Keratinocyte (primary cell): ENCODE data around the gene MLLT10. TPM values are rescaled to one million over a fixed set of nuclear protein-coding genes. Genes with fewer than 3 reads are reported as not detected.

Experiments
- DNase-seq: peaks from one replicate; pipeline ENCODE4 v3.0.0-alpha.2; 2011; ENCODE audit warnings: low read depth, missing footprints, low spot score
- FAIRE-seq: peaks from 2 replicates; lab custom pipeline; 2011; peaks lifted over from hg19 to GRCh38; lab: Jason Lieb, UNC
- H2AFZ ChIP-seq: 2 replicates; pipeline ENCODE4 v1.6.0; 2012; ENCODE audit warnings: low read length, control low read depth, inconsistent platforms; ENCODE audit not compliant: control insufficient read depth
- H3K27ac ChIP-seq: 2 replicates; pipeline ENCODE4 v1.5.1; 2011; ENCODE audit warnings: low read length; ENCODE audit not compliant: control insufficient read depth, insufficient read depth
- H3K27me3 ChIP-seq: 3 replicates; pipeline ENCODE4 v1.6.0; 2011; ENCODE audit warnings: low read length; ENCODE audit not compliant: control insufficient read depth, insufficient read depth; ENCODE audit errors: extremely low read depth
- H3K36me3 ChIP-seq, 2 experiments: 2 replicates in 1 of 2; 3 replicates in 1 of 2; pipeline ENCODE4 v1.5.1; 2011; ENCODE audit warnings: low read length in 2 of 2, mild to moderate bottlenecking in 1 of 2; ENCODE audit not compliant: control insufficient read depth in 2 of 2, insufficient read depth in 2 of 2; ENCODE audit errors: extremely low read depth in 1 of 2
- H3K4me1 ChIP-seq: 3 replicates; pipeline ENCODE4 v1.5.1; 2011; ENCODE audit warnings: low read length; ENCODE audit not compliant: control insufficient read depth, insufficient read depth; ENCODE audit errors: extremely low read depth
- H3K4me2 ChIP-seq: 3 replicates; pipeline ENCODE4 v1.6.0; 2011; ENCODE audit warnings: low read depth, low read length; ENCODE audit not compliant: control insufficient read depth, insufficient read depth; ENCODE audit errors: extremely low read depth
- H3K4me3 ChIP-seq, 3 experiments: fragments of 200-600 bp in 1 of 3; sonication (generic) in 1 of 3; 2 replicates in 2 of 3; 3 replicates in 1 of 3; pipeline ENCODE4 v1.5.1; 2011 to 2016; ENCODE audit warnings: low read length in 3 of 3, mild to moderate bottlenecking in 3 of 3, control low read depth in 2 of 3, inconsistent platforms in 1 of 3, low read depth in 1 of 3, mixed read lengths in 1 of 3, mixed run types in 1 of 3, moderate library complexity in 1 of 3; ENCODE audit not compliant: control insufficient read depth in 2 of 3, insufficient read depth in 2 of 3; ENCODE audit errors: extremely low read depth in 1 of 3
- H3K79me2 ChIP-seq: 2 replicates; pipeline ENCODE4 v1.6.0; 2012; ENCODE audit warnings: low read length; ENCODE audit not compliant: control insufficient read depth, insufficient read depth
- H3K9ac ChIP-seq: 3 replicates; pipeline ENCODE4 v1.6.0; 2011; ENCODE audit warnings: low read length; ENCODE audit not compliant: control insufficient read depth, insufficient read depth; ENCODE audit errors: extremely low read depth
- H3K9me1 ChIP-seq: 3 replicates; pipeline ENCODE4 v1.6.0; 2011; ENCODE audit warnings: low read length; ENCODE audit not compliant: control insufficient read depth, insufficient read depth; ENCODE audit errors: extremely low read depth
- H3K9me3 ChIP-seq: 2 replicates; pipeline ENCODE4 v1.5.1; 2012; ENCODE audit warnings: low read depth, low read length; ENCODE audit not compliant: control insufficient read depth
- H4K20me1 ChIP-seq: 3 replicates; pipeline ENCODE4 v1.6.0; 2011; ENCODE audit warnings: low read length; ENCODE audit not compliant: control insufficient read depth, insufficient read depth; ENCODE audit errors: extremely low read depth
- EZH2 ChIP-seq: IDR thresholded peaks from one replicate; pipeline ENCODE4 v1.6.1; 2012; ENCODE audit warnings: inconsistent platforms, mild to moderate bottlenecking, low read length, moderate library complexity
- dilution Hi-C: fragments of 300-500 bp; cut with MboI; formaldehyde crosslinking; loops from one replicate; pipeline ENCODE4 v1.7.0; 2020; ENCODE audit warnings: low sequenced_read_pairs; ENCODE audit not compliant: extremely low pct_ligation_motif_present
- polyA plus RNA-seq, 5 experiments: library from polyadenylated mRNA; depleted of rRNA in 3 of 5; stranded (reverse) in 3 of 5; stranded (forward) in 1 of 5; unstranded in 1 of 5; fragments of >200 nt; gene quantifications; 1 replicate in 1 of 5; 2 replicates in 3 of 5; 3 replicates in 1 of 5; pipeline versions ENCODE4 v1.2.1 to v1.2.3, GENCODE V29; 2011 to 2012; ENCODE audit warnings: missing spikeins in 2 of 5, low read depth in 1 of 5, low replicate concordance in 1 of 5
- TF ChIP-seq, protein P1 (sequence below), 3 experiments: IDR thresholded peaks in 1 of 3; conservative IDR thresholded peaks in 1 of 3; optimal IDR thresholded peaks in 1 of 3; 2 replicates in 2 of 3; 3 replicates in 1 of 3; pipeline versions ENCODE3 to v1.5.1; 2011; ENCODE audit warnings: low read length in 3 of 3, mild to moderate bottlenecking in 3 of 3, moderate library complexity in 2 of 3, control low read depth in 1 of 3, inconsistent platforms in 1 of 3; ENCODE audit not compliant: insufficient read depth in 2 of 3; ENCODE audit errors: extremely low read depth in 1 of 3

MLLT10 gene
- polyA plus RNA-seq, 1 donor (not counting 4 experiments of a cell fraction or from before 2014, with no cell fraction given), result 40.2 TPM

DNA sequence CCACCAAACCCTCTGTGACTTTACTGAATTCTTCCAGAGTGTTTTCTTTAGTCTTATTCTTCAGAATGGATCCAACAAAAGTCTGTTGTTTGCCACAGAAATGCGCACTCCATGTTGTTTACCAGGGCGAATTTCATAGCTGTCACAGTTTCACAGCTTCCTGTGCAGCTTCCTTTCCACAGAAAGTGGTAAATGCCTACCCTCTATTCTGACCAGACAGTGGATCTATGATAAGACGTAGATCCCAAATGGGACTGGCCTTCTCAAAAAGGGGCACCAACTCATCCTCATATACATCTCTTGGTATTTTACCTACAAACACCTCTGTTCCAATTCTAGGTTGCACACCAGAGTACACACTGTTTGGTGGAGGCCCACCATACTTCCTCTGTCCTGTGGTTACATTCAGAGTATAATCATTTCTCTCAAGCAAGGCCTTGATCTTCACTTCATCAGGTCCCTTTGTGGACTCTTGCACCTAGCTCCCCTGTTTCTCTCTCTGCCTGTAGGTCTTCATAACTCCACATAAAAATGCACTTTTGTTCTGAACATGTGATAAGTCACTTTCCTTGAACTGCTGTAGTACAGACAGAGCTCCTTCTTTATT, 91.7 kb downstream of the MLLT10 start:
- Histone ChIP-seq H3K27me3 (no peaks in the 10 kb centered on the region), H3K79me2 (peaks cover 20% of the 10 kb centered on the region), H3K4me2 (no peak overlapping the region), H3K4me3 (no peak overlapping the region), H2AFZ (no peak overlapping the region), H3K4me1 (peaks cover 24% of the 10 kb centered on the region), H3K9me1 (no peaks in the 10 kb centered on the region), H3K27ac (no peak overlapping the region), H3K9ac (no peak overlapping the region), H4K20me1 (peaks cover 7% of the 10 kb centered on the region), H3K9me3 (no peaks in the 10 kb centered on the region), H3K36me3 (peaks cover 2 to 13% of the 10 kb centered on the region in 2 experiments)
- no peak for TF ChIP-seq EZH2
- TF ChIP-seq, protein P1, sequence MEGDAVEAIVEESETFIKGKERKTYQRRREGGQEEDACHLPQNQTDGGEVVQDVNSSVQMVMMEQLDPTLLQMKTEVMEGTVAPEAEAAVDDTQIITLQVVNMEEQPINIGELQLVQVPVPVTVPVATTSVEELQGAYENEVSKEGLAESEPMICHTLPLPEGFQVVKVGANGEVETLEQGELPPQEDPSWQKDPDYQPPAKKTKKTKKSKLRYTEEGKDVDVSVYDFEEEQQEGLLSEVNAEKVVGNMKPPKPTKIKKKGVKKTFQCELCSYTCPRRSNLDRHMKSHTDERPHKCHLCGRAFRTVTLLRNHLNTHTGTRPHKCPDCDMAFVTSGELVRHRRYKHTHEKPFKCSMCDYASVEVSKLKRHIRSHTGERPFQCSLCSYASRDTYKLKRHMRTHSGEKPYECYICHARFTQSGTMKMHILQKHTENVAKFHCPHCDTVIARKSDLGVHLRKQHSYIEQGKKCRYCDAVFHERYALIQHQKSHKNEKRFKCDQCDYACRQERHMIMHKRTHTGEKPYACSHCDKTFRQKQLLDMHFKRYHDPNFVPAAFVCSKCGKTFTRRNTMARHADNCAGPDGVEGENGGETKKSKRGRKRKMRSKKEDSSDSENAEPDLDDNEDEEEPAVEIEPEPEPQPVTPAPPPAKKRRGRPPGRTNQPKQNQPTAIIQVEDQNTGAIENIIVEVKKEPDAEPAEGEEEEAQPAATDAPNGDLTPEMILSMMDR (optimal IDR thresholded peaks at IDR 0.05 in 1 of 3, IDR thresholded peaks at IDR 0.05 in 1 of 3, conservative IDR thresholded peaks at IDR 0.05 in 1 of 3; ENCODE audit: extremely low read depth in 1 of 3, insufficient read depth in 2 of 3, low read length in 3 of 3), result no peak
- DNase-seq (no peak), FAIRE-seq (no peak)
- dilution Hi-C loops, result no loop called here

DNA sequence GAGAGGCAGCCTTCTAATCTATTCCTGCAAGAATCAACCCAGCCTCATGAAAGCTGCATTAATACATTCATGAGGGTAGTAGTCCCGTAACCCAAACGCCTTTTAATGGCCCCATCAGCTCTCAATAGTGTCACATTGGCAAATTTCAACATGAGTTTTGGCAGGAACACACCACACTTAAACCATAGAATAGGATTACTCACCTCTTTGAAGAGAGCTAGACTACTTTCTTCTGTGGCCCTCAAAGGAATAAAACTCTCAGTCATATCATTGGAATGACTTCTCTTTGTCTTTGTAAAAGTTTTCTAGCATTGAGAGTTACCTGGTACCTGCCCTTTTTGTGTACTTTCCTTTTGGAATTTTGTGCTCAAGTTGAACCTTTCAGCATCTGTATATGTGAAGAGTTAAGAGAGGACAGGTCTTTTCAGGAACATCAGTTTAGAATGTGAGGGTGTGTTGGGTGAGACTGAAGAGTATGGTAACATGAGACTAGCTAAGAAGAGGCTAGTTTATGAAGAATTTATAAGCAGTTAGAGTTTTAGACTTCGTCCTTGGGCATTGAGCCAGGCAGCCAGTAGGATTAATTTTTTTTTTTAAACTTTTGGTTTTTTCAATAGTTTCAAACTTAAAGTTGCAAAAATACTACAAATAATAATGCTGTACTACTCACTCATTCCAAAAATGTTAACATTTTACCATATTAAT, 92.6 kb downstream of the MLLT10 start:
- H3K79me2 ChIP-seq, result peaks cover 20% of the 10 kb centered on the region
- DNase-seq, result peak; percentile 11
- H3K9me3 ChIP-seq, result no peaks in the 10 kb centered on the region
- H3K4me1 ChIP-seq, result peaks cover 24% of the 10 kb centered on the region
- H4K20me1 ChIP-seq, result peaks cover 7% of the 10 kb centered on the region
- peak; percentile 94 for FAIRE-seq
- no peaks in the 10 kb centered on the region for H3K9me1 ChIP-seq
- peaks cover 2 to 14% of the 10 kb centered on the region in 2 experiments for H3K36me3 ChIP-seq
- H3K4me3 ChIP-seq, result no peak overlapping the region
- dilution Hi-C loops, result no loop called here
- no peak overlapping the region for H3K9ac ChIP-seq
- H3K4me2 ChIP-seq, result peak overlapping the region; percentile 49
- no peak overlapping the region for H2AFZ ChIP-seq
- no peaks in the 10 kb centered on the region for H3K27me3 ChIP-seq
- H3K27ac ChIP-seq, result no peak overlapping the region
- TF ChIP-seq, protein P1 (optimal IDR thresholded peaks at IDR 0.05 in 1 of 3, IDR thresholded peaks at IDR 0.05 in 1 of 3, conservative IDR thresholded peaks at IDR 0.05 in 1 of 3; ENCODE audit: extremely low read depth in 1 of 3, insufficient read depth in 2 of 3, low read length in 3 of 3), result no peak
- no peak for TF ChIP-seq EZH2
